ENCODE results near the gene ZNF154.

ZNF154 gene

DNA sequence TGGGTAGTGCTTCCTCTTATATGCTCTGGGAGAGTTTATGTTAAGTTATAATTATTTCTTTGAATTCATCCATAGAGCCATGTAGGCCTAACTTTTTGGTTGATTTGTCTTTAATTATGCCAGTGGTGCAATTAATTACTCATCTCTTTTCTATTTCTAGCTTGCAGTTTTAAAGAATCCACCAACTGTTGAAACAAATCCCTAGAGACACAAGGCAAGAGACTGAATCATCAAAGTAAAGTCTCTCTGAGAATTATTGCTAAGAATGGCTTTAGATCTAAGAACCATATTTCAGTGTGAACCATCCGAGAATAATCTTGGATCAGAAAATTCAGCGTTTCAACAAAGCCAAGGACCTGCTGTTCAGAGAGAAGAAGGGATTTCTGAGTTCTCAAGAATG lies 33.1 kb downstream of the ZNF154 start:
- DNase-seq (ENCODE audit: low read depth), result no peak

DNA sequence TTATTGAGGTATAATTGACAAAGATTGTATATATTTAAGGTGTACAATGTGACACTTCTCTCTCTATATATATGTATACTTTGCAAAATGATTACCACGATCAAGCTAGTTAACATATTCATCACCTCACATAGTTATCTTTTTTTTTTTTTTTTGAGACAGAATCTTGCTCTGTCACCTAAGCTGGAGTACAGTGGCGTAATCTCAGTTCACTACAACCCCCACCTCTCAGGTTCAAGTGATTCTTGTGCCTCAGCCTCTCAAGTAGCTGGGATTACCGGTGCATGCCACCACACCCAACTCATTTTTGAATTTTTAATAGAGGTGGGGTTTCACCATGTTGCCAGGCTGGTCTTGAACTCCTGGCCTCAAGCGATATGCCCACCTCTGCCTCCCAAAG lies 36.5 kb downstream of the ZNF154 start:
- no peak for DNase-seq (ENCODE audit: low read depth)

DNA sequence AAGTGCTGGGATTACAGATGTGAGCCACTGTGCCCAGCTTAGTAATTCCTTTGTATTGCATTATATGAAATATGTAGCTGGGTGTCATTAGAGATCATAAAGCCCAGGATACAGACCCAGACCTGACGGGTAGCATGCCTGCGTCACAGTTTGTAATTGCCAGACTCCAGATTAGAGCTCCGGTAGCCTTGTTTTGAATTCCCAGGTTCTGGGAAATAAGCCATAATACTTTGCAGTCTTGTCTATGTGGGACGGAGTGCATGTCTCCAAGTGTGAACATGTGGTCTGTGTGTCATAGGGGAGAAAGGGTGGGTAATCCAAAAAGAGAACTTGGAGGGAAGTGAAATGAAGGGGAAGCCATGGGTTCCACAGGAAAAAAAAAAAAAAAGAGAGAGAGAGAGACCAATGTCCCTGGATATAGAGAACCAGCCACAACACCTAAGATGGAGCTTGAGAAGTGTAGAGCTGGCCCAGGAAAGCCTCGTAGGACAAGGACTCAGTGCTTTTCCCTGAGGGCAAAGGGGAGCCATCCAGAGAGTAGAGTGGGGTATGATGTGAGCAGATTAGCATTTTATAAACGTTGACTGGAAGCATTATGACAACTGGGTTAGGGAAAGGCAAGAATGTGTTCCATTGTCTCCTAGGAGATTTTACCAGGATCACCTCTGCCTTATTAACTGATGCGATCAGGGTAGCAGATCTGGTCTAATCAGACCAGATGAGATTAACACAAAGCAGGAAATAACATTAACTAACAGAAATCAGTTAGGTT lies 37.7 kb downstream of the ZNF154 start:
- no peak for DNase-seq (ENCODE audit: low read depth)

DNA sequence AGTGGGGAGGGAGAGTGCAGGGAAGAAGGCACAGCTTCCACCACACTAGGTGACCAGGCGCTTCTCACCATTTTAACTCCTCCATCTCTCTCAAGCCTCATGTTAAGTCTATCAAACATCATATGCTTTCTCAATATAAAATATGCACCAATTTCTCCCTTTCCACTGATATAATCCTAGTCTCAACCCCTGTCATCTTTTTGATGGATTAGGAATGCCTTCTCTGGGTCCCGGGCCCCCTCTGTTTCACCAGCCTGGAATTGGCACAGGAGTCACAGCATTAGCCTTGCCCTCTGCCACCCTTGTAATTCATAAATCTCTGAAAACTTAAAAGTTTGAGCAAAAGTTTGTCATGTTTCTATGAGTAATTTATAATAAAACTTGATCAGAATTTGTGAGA lies 40.4 kb downstream of the ZNF154 start, which contains the start of gene ZSCAN4:
ZSCAN4 (plus strand) TSS at position 301 of the 400 bp plus-strand sequence. CDS start 7,211 bp downstream, outside the sequence.
- no peak for DNase-seq (ENCODE audit: low read depth)

DNA sequence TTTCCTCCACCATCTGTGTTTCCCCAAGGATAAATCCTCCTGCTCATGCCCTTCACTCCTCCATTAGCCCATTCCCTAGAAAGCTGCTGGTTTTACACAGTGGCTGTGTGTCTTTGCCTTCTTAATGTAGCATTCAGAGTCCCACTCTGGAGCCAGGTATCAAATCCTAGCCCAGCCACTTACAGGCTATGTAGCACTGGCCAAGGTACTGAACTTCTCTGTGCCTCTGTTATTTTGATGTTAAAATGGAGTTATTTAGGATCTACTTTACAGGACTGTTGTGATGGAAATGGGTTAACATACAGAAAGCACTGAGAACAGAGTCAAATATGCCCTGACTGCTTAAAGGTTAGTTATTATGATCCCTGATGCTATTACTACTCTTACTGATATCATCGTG lies 41.8 kb downstream of the ZNF154 start:
- no peak for DNase-seq (ENCODE audit: low read depth)

DNA sequence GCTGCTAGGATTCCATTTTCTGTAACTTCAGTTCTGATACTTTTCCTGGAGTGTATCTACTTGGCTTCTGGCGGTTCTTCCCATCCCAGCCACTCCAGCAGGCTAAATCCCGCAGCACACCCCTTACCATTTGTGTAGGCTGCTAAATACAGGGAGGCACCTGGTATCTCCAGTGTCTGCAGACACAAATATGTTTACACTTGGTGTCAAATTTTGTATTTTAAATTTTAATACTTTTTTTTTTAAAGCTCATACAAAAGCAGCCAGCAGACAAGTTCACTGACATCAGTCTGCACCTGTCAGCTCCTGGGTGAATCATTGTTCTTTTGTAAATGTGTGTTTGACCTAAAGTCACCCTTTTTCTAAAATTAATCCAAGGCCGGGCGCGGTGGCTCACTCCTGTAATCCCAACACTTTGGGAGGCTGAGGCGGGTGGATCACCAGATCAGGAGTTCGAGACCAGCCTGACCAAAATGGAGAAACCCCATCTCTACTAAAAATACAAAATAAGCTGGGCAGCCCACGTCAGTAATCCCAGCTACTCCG lies 43.7 kb downstream of the ZNF154 start:
- DNase-seq (ENCODE audit: low read depth), result no peak

DNA sequence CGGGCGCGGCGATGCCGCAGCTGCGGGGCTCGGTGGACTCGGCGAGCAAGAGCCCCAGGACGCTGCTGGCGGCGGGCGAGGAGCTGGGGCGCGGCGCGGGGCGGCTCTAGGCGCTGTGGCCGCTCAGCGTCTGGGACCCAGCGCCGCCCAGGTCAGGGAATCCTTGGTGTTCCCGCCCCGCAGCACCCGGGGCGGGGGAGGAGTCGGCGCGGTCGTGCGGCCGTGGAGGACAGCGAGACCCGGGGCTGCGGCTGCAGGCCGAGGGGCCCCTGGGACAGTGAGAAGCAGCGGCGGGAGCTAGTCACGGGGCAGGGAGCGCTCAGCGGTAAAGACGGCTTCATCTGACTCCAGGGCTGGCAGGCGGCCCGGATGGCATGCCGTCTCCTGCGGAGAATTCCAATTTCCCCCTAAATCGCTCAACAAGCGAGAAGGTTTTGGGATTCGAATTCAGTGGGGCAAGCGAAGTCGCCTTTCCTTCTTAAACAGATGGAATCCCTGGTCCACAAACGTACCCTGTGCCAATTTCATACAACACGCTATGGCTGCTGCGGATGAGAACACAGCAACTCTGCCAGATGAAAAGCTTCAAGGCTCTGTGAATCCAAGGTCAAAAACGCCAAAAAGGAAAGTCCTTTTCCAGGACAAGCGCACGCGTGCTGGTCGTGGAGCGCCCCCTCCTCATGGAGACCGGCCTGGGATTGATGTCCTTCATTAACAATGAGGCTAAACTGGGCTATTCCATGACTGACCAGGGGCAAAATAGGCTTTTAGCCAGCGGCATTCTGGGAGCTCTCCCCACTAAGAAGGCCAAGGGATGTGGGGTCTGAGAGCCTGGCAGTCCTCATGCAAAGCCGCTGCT lies 44.5 kb downstream of the ZNF154 start:
- no peak for DNase-seq (ENCODE audit: low read depth)

DNA sequence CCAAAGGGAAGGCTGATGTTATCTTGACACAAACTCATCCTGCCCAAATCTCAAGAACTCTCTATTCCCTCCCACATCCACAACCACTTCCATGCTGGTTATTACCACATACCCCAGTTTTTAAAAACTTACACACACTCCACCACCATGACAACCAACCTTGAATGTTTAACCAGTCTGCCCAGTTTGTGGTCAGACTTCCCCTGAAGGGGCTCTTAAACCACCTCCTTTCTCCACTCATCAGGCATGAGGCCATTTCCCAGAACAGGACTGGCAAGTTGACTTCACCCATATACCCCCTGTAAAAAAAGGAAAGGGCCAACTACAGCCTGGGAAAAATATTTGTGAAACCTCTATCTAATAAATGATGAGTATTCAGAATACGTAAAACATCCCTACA lies 52.7 kb downstream of the ZNF154 start:
- DNase-seq (ENCODE audit: low read depth), result no peak

DNA sequence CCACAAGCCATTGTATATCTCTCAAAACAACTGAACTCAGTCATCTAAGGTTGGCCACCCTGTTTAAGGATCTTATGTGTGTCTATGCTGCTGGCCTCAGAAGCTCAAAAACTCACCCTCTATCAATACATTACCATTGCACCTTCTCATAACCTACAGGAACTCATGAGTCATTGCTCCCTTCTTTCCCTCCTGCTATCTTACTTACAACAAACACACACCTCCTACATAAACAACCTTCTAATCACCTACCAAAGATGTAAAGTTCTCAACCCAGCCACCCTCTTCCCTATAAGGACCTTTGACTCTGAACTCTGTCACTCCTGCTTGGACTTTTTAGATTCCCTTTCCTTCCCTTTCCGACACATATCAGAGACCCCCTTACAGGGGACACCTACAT lies 53.6 kb downstream of the ZNF154 start:
- no peak for DNase-seq (ENCODE audit: low read depth)

DNA sequence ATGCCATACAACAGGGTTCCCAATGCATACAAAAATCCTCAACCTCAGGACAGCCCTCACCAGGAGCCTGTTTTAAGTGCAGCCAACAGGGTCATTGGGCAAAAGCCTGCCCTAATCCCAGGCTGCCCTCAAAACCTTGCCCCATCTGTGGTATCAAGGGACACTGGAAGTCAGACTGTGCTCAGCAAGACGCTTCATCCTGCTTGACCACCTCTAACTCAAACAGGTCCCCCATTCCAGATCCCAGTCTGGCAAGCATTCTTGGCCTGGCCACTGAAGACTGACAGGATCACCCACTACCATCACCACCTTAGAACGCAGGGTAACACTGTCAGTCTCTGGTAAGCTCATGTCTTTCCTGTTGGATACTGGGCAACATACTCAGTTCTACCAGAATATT lies 55.3 kb downstream of the ZNF154 start:
- DNase-seq (ENCODE audit: low read depth), result no peak

DNA sequence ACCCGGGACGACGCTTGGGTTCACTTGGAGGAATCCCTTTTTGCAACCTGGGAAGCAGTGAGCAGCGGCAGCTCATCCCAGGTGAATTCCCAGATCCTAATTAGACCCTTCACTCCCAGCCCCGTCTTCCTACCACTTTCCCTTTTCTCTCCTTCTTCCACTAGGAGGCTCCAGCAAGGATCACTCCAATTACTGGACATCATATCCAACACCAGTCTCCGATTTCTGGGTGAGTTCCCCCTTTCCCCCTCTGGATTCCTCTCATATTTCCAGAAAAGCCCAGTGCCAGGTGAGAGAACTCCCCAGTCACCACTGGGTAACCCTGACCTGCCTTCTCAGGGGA lies 57.4 kb downstream of the ZNF154 start:
- no peak for DNase-seq (ENCODE audit: low read depth)

DNA sequence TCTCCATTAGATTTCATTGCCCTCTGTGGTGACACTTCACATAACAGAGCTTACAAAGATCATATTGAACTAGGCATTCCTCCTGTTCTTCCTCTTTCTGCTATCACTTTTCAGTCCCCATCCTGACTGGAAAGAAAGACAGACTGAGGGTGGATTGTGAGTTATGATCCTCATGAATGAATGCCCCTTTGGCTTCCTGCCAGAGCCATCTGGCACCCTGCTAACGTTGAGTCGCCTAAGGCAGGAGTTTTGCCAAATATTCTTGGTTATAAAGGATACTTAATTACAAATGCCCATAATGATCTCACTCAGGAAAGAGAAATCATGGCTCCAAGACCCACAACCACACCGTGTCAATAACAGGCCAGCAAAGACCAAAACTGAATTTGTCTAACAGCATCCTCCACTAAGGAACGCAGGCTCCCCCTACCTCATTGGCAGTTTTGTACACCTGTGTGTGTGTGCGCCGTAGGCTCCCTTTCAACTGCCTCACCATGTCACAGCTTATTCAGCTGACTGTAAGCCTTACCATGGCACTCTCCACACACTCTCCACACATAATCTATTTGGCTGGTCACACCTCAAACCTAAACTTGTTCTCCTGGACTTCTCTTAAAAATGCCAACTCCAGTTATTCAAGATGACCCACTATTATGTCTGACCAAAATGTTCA lies 60.5 kb downstream of the ZNF154 start:
- no peak for DNase-seq (ENCODE audit: low read depth)

Data from non-pigmented ciliary epithelial cell (primary cell).